HG03103 (cell line): ENCODE data around the gene SCGB1D2.

Source experiments
- ATAC-seq: cut with Tn5 transposase; IDR thresholded peaks from one replicate; pipeline ENCODE4 v1.9.1; 2021; ENCODE audit warnings: low read depth; ENCODE audit not compliant: unreplicated experiment

SCGB1D2 gene

GRCh38 chr11:62256281-62256680, 14.2 kb downstream of the SCGB1D2 start:
- no peak for ATAC-seq

GRCh38 chr11:62260261-62260953, 18.4 kb downstream of the SCGB1D2 start:
- ATAC-seq: no peak

- ATAC-seq: no peak
Measured at GRCh38 chr11:62264004-62264403, 22.0 kb downstream of the SCGB1D2 start.

- ATAC-seq: no peak
Measured at GRCh38 chr11:62266558-62266957, 24.5 kb downstream of the SCGB1D2 start.

DNA sequence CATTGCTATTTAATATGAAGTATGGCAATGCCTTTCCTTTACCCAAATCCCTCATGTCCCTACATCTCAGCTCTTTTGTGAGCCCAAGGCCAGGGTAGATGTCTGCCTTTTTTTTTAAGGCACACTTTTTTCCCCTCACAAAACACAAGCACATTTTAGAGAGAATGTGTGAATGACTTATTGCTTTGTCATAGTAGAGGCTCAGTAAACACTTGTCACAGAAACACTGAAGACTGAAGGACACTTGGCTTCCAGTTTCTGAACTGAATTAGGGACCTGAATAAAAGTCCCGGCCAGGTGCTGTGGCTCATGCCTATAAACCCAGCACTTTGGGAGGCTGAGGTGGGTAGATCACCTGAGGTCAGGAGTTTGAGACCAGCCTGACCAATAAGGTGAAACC, 25.0 kb downstream of the SCGB1D2 start:
- ATAC-seq: no peak

- no peak for ATAC-seq
Measured at GRCh38 chr11:62267576-62267975, 25.5 kb downstream of the SCGB1D2 start.

- no peak for ATAC-seq
Measured at GRCh38 chr11:62269654-62270278, 27.7 kb downstream of the SCGB1D2 start, which contains the start of gene SCGB2A2. SCGB2A2 (plus strand) TSS chr11:62270158; CDS start chr11:62270217, 59 bp downstream.

GRCh38 chr11:62273284-62273683, 31.2 kb downstream of the SCGB1D2 start:
- no peak for ATAC-seq

- no peak for ATAC-seq
Measured at GRCh38 chr11:62273789-62274275, 31.8 kb downstream of the SCGB1D2 start.

GRCh38 chr11:62280452-62280851, 38.4 kb downstream of the SCGB1D2 start:
- no peak for ATAC-seq
